ENCODE results near the gene ZNF575. TPM values are rescaled to one million over a fixed set of nuclear protein-coding genes. Genes with fewer than 3 reads are reported as not detected.

Gene ZNF575
- total and polyA plus RNA-seq, 2 experiments from 2014 or later = 0.10 to 0.65 TPM

DNA sequence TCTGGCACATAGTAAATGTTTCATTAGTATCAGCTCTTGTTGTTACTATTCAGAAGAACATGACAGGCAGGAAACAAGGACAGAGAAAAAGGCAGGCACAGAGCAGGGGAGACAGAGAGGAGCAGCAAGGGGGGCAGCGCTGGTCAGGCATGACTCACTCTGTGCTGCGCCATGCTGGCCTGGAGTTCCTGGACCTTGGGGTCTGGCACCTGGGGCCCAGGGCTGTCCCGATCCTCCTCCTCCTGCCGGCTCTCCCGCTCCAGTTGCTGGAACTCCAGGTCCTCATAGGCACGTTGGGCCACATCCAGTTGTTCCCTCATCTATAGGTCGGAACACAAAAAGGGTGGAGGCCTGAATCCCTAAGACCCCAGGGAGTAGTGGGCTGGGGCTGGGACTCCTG, 36.0 kb upstream of the ZNF575 start (continued):
- TF ChIP-seq, protein P1, sequence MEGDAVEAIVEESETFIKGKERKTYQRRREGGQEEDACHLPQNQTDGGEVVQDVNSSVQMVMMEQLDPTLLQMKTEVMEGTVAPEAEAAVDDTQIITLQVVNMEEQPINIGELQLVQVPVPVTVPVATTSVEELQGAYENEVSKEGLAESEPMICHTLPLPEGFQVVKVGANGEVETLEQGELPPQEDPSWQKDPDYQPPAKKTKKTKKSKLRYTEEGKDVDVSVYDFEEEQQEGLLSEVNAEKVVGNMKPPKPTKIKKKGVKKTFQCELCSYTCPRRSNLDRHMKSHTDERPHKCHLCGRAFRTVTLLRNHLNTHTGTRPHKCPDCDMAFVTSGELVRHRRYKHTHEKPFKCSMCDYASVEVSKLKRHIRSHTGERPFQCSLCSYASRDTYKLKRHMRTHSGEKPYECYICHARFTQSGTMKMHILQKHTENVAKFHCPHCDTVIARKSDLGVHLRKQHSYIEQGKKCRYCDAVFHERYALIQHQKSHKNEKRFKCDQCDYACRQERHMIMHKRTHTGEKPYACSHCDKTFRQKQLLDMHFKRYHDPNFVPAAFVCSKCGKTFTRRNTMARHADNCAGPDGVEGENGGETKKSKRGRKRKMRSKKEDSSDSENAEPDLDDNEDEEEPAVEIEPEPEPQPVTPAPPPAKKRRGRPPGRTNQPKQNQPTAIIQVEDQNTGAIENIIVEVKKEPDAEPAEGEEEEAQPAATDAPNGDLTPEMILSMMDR (conservative IDR thresholded peaks at IDR 0.05; ENCODE audit: low read depth in 2 of 2) = no peak
- TF ChIP-seq ZNF331 (CRISPR knock-in tag; IDR thresholded peaks at IDR 0.05; ENCODE audit: low read depth) (no peak), EZH2 (IDR thresholded peaks at IDR 0.05; ENCODE audit: low read depth, unreplicated experiment) (no peak), JUNB (IDR thresholded peaks at IDR 0.05; ENCODE audit: unreplicated experiment) (no peak)
- TF ChIP-seq, protein P2, sequence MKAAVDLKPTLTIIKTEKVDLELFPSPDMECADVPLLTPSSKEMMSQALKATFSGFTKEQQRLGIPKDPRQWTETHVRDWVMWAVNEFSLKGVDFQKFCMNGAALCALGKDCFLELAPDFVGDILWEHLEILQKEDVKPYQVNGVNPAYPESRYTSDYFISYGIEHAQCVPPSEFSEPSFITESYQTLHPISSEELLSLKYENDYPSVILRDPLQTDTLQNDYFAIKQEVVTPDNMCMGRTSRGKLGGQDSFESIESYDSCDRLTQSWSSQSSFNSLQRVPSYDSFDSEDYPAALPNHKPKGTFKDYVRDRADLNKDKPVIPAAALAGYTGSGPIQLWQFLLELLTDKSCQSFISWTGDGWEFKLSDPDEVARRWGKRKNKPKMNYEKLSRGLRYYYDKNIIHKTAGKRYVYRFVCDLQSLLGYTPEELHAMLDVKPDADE (IDR thresholded peaks at IDR 0.05) = no peak

DNA sequence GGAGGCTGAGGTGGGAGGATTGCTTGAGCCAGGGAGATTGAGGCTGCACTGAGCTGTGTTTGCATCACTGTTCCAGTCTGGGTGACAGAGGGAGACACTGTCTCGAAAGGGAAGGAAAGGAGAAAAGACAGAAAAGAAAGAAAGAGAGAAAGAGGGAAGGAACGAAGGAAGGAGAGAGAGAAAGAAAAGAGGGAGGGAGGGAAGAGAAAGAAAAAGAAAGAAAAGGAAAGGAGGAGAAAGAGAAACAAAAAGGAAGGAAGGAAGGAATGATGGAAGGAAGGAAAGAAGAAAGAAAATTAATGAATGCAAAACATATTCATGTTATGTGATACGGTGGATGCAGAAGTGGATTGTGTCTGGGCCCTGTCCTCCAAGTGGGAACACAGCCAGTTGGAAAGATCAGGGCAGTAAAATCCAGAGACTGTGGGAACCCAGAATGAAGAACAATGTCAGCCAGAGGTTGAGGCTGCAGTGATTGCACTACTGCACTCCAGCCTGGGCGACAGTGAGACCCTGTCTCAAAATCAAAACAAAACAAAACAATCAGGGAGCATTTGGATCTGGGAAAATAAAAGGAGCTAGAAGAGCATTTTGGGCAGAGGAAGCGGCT, 34.6 kb upstream of the ZNF575 start:
- H3K36me3 ChIP-seq (ENCODE audit: insufficient read depth) = no peaks in the 10 kb centered on the region; the same call in 1 of the 2 replicates
- Mint-ChIP-seq H3K36me3 (ENCODE audit: low read depth) (peaks cover 3% of the 10 kb centered on the region; the same call in 1 of the 3 replicates), H3K27ac (no peak overlapping the region), H3K9me3 (peaks cover 4% of the 10 kb centered on the region; the same call in 1 of the 3 replicates), H3K4me1 (peaks cover 19% of the 10 kb centered on the region), H3K27me3 (ENCODE audit: insufficient read depth, low read depth, poor library complexity) (peaks cover 20% of the 10 kb centered on the region), H3K4me3 (no peak overlapping the region)
- no peak overlapping the region for H2AFZ ChIP-seq
- 0 out of 2 replicates have a peak, but pooled peaks cover 2% of the 10 kb centered on the region for H3F3A ChIP-seq (replicated peaks; ENCODE audit: low read depth)
- no peaks in the 10 kb centered on the region for H3K79me2 ChIP-seq (replicated peaks; ENCODE audit: insufficient read depth)
- peaks cover 8% of the 10 kb centered on the region; the same call in 1 of the 2 replicates for H3K4me1 ChIP-seq (ENCODE audit: insufficient read depth)
- DNase-seq (ENCODE audit: low spot score) (no peak), ATAC-seq (no peak)
- H3K4me3 ChIP-seq = no peak overlapping the region
- H3K27ac ChIP-seq (ENCODE audit: low read depth) = no peak overlapping the region
- no peak overlapping the region for H3K4me2 ChIP-seq
- H3K9me2 ChIP-seq (ENCODE audit: insufficient read depth) = no peaks in the 10 kb centered on the region
- H3K27me3 ChIP-seq (ENCODE audit: insufficient read depth) = peaks cover 17% of the 10 kb centered on the region
- 0 out of 2 replicates have a peak, but pooled peaks cover 7% of the 10 kb centered on the region for H4K20me1 ChIP-seq (replicated peaks; ENCODE audit: insufficient read depth)
- TF ChIP-seq ZNF331 (CRISPR knock-in tag; IDR thresholded peaks at IDR 0.05; ENCODE audit: low read depth) = no peak
- TF ChIP-seq, protein P2 (IDR thresholded peaks at IDR 0.05) = no peak
- TF ChIP-seq, protein P3, sequence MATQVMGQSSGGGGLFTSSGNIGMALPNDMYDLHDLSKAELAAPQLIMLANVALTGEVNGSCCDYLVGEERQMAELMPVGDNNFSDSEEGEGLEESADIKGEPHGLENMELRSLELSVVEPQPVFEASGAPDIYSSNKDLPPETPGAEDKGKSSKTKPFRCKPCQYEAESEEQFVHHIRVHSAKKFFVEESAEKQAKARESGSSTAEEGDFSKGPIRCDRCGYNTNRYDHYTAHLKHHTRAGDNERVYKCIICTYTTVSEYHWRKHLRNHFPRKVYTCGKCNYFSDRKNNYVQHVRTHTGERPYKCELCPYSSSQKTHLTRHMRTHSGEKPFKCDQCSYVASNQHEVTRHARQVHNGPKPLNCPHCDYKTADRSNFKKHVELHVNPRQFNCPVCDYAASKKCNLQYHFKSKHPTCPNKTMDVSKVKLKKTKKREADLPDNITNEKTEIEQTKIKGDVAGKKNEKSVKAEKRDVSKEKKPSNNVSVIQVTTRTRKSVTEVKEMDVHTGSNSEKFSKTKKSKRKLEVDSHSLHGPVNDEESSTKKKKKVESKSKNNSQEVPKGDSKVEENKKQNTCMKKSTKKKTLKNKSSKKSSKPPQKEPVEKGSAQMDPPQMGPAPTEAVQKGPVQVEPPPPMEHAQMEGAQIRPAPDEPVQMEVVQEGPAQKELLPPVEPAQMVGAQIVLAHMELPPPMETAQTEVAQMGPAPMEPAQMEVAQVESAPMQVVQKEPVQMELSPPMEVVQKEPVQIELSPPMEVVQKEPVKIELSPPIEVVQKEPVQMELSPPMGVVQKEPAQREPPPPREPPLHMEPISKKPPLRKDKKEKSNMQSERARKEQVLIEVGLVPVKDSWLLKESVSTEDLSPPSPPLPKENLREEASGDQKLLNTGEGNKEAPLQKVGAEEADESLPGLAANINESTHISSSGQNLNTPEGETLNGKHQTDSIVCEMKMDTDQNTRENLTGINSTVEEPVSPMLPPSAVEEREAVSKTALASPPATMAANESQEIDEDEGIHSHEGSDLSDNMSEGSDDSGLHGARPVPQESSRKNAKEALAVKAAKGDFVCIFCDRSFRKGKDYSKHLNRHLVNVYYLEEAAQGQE (IDR thresholded peaks at IDR 0.05; ENCODE audit: unreplicated experiment) = no peak
- no peak for TF ChIP-seq JUNB (IDR thresholded peaks at IDR 0.05; ENCODE audit: unreplicated experiment)
- no peak for TF ChIP-seq CREB1 (CRISPR knock-in tag; IDR thresholded peaks at IDR 0.05; ENCODE audit: low read depth)
- TF ChIP-seq, protein P1 (conservative IDR thresholded peaks at IDR 0.05; ENCODE audit: low read depth in 2 of 2) = no peak
- TF ChIP-seq EZH2 (IDR thresholded peaks at IDR 0.05; ENCODE audit: low read depth, unreplicated experiment) = no peak

All from GM23338 (cell line).